ENCODE measurements around the gene GDA. TPM values are rescaled to one million over a fixed set of nuclear protein-coding genes. Genes with fewer than 3 reads are reported as not detected.

Gene GDA
- total RNA-seq: under 0.01 TPM in 1 of 2 replicates, not detected in the other

GRCh38 chr9:72149231-72149975, at the start of gene GDA:
GDA (plus strand) TSS chr9:72149440; CDS start chr9:72149560, 120 bp downstream.

Other genes starting within 250 kb of the GDA start
- 21.9 and 55.1 TPM in 2 replicates for gene ABHD17B, start 238.2 kb upstream of the GDA start, total RNA-seq
- 8.9 and 12.6 TPM in 2 replicates for gene C9orf85, start 237.8 kb upstream of the GDA start, total RNA-seq
- gene C9orf57, start 88.8 kb upstream of the GDA start, total RNA-seq: not detected in 2 replicates
- gene ZFAND5, start 215.8 kb downstream of the GDA start, total RNA-seq: 95.8 and 113 TPM in 2 replicates

All from bladder microvascular endothelial cell (primary cell).